Panc1 (cell line): Measurements from ENCODE around the gene PTBP3. TPM values are rescaled to one million over a fixed set of nuclear protein-coding genes. Genes with fewer than 3 reads are reported as not detected.

ENCODE experiments used
- ATAC-seq: fragments of 200-7000 bp; cut with Tn5 transposase; 2 replicates; pipeline ENCODE4 v1.9.1; 2020; ENCODE audit warnings: mild to moderate bottlenecking, moderate library complexity
- BruUV-seq: library from RNA; stranded (reverse); fragments of 400-500 nt; replicated peaks from 2 replicates; lab custom pipeline; 2021; lab: Mats Ljungman, UMichigan
- CTCF ChIA-PET: fragments of 300-600 bp; sonication (Branson Sonifier 250); formaldehyde crosslinking; loops from one replicate; lab custom pipeline; 2022; ENCODE audit warnings: antibody characterized with exemption; lab: Charles Lee
- POLR2A ChIA-PET: fragments of 300-600 bp; sonication (Branson Sonifier 250); formaldehyde crosslinking; loops from one replicate; lab custom pipeline; 2022; ENCODE audit warnings: antibody characterized with exemption; lab: Charles Lee
- DNase-seq: peaks from one replicate; pipeline ENCODE4 v3.0.0-alpha.2; 2010; ENCODE audit warnings: low read depth, low spot score
- H3K27ac ChIP-seq: 2 replicates; pipeline ENCODE4 v1.5.1; 2011; ENCODE audit warnings: mild to moderate bottlenecking, low read length, inconsistent platforms
- H3K27me3 ChIP-seq: fragments of 200-500 bp; sonication (Bioruptor generic); 2 replicates; pipeline ENCODE4 v1.6.0; 2014; ENCODE audit warnings: low read length, inconsistent platforms; ENCODE audit not compliant: control insufficient read depth, insufficient read depth
- H3K36me3 ChIP-seq: fragments of 200-500 bp; sonication (Bioruptor generic); 2 replicates; pipeline ENCODE4 v1.5.1; 2014; ENCODE audit warnings: inconsistent platforms, mild to moderate bottlenecking, low read length, moderate library complexity; ENCODE audit not compliant: control insufficient read depth, insufficient read depth
- H3K4me1 ChIP-seq: 2 replicates; pipeline ENCODE4 v1.5.1; 2011; ENCODE audit warnings: inconsistent platforms, mild to moderate bottlenecking, low read length, moderate library complexity; ENCODE audit not compliant: control insufficient read depth, insufficient read depth
- H3K4me3 ChIP-seq, 2 experiments: 2 replicates each; pipeline ENCODE4 v1.5.1; 2011 to 2012; ENCODE audit warnings: low read depth in 2 of 2, low read length in 2 of 2, mild to moderate bottlenecking in 2 of 2, inconsistent platforms in 1 of 2, moderate library complexity in 1 of 2
- H3K9me3 ChIP-seq: fragments of 200-500 bp; sonication (Bioruptor generic); 2 replicates; pipeline ENCODE4 v1.5.1; 2014; ENCODE audit warnings: low read depth, mild to moderate bottlenecking, inconsistent platforms, low read length, moderate library complexity; ENCODE audit not compliant: control insufficient read depth, insufficient read depth
- POLR2AphosphoS5 ChIP-seq: IDR thresholded peaks from 2 replicates; pipeline ENCODE4 v1.6.1; 2012; ENCODE audit warnings: mild to moderate bottlenecking, low read depth, low read length, moderate library complexity
- SIN3A ChIP-seq: IDR thresholded peaks from 2 replicates; pipeline ENCODE4 v1.6.1; 2012; ENCODE audit warnings: low read depth, mild to moderate bottlenecking, low read length, moderate library complexity, borderline replicate concordance; ENCODE audit not compliant: insufficient read depth
- TCF7L2 ChIP-seq: IDR thresholded peaks from 2 replicates; pipeline ENCODE4 v1.6.1; 2011; ENCODE audit warnings: mild to moderate bottlenecking, low read depth, low read length, inconsistent platforms
- in situ Hi-C: cut with HindIII; loops from 2 replicates; pipeline ENCODE4 v1.10.0; 2016; ENCODE audit warnings: low sequenced_read_pairs, low pct_unique_long_range_greater_than_20kb
- intact Hi-C: fragments of 100-400 bp; cut with micrococcal nuclease; formaldehyde crosslinking; loops from one replicate; pipeline ENCODE4 v1.10.0; 2022; ENCODE audit not compliant: unreplicated experiment
- total RNA-seq: library from RNA; stranded (reverse); gene quantifications from one replicate; pipeline ENCODE4 v1.2.1, GENCODE V29; 2021; ENCODE audit not compliant: unreplicated experiment
- TF ChIP-seq, protein P1 (sequence below): fragments of 450-650 bp; IDR thresholded peaks from 2 replicates; pipeline ENCODE4 v1.5.1; 2017; ENCODE audit warnings: mild to moderate bottlenecking
- TF ChIP-seq, protein P2 (sequence below), 2 experiments: IDR thresholded peaks; 2 replicates each; pipeline ENCODE4 v1.6.1; 2011 to 2012; ENCODE audit warnings: low read depth in 2 of 2, control low read depth in 1 of 2, low read length in 1 of 2, mild to moderate bottlenecking in 1 of 2, moderate library complexity in 1 of 2; ENCODE audit not compliant: insufficient read depth in 1 of 2

Gene PTBP3
- total RNA-seq, 1 experiment from 2014 or later = 82.5 TPM

DNA sequence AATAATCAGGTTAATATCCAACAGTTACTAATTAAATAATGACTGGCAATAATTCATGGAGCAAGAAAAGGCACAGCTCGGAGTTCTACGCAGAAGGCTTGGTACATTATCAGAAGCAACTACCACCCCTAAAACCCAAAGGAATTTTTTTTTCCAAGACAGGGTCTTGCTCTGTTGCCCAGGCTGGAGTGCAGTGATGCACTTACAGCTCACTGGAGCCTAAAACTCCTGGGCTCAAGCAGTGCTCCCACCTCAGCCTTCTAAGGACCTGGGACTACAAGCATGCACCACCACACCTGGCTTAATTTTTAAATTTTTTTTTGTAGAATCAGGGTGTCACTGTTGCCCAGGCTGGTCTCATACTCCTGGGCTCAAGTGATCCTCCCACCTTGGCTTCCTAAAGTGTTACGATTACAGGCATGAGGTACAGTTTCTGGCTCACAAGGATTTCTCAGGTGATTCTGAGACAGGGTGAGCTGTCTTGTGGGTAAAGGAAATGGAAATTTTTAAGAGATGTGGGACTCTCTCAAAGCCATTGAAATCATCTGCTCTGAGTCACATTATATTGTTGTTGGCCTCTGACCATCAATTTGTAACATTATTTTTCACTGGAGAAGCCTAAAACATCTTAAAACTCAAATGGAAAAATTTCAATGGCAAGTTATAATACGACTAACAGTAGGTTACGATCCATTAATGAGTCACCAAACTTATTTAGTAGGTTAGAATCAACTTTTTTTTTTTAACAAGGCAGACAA is 26.8 kb upstream of the PTBP3 start:
- no peak for TF ChIP-seq SIN3A
- TF ChIP-seq, protein P1, sequence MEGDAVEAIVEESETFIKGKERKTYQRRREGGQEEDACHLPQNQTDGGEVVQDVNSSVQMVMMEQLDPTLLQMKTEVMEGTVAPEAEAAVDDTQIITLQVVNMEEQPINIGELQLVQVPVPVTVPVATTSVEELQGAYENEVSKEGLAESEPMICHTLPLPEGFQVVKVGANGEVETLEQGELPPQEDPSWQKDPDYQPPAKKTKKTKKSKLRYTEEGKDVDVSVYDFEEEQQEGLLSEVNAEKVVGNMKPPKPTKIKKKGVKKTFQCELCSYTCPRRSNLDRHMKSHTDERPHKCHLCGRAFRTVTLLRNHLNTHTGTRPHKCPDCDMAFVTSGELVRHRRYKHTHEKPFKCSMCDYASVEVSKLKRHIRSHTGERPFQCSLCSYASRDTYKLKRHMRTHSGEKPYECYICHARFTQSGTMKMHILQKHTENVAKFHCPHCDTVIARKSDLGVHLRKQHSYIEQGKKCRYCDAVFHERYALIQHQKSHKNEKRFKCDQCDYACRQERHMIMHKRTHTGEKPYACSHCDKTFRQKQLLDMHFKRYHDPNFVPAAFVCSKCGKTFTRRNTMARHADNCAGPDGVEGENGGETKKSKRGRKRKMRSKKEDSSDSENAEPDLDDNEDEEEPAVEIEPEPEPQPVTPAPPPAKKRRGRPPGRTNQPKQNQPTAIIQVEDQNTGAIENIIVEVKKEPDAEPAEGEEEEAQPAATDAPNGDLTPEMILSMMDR = no peak
- TF ChIP-seq, protein P2, sequence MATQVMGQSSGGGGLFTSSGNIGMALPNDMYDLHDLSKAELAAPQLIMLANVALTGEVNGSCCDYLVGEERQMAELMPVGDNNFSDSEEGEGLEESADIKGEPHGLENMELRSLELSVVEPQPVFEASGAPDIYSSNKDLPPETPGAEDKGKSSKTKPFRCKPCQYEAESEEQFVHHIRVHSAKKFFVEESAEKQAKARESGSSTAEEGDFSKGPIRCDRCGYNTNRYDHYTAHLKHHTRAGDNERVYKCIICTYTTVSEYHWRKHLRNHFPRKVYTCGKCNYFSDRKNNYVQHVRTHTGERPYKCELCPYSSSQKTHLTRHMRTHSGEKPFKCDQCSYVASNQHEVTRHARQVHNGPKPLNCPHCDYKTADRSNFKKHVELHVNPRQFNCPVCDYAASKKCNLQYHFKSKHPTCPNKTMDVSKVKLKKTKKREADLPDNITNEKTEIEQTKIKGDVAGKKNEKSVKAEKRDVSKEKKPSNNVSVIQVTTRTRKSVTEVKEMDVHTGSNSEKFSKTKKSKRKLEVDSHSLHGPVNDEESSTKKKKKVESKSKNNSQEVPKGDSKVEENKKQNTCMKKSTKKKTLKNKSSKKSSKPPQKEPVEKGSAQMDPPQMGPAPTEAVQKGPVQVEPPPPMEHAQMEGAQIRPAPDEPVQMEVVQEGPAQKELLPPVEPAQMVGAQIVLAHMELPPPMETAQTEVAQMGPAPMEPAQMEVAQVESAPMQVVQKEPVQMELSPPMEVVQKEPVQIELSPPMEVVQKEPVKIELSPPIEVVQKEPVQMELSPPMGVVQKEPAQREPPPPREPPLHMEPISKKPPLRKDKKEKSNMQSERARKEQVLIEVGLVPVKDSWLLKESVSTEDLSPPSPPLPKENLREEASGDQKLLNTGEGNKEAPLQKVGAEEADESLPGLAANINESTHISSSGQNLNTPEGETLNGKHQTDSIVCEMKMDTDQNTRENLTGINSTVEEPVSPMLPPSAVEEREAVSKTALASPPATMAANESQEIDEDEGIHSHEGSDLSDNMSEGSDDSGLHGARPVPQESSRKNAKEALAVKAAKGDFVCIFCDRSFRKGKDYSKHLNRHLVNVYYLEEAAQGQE (IDR thresholded peaks at IDR 0.05; ENCODE audit: insufficient read depth in 1 of 2, low read depth in 2 of 2, low read length in 1 of 2) = no peak
- Histone ChIP-seq H3K9me3 (no peaks in the 10 kb centered on the region), H3K4me3 (no peak overlapping the region), H3K27ac (no peak overlapping the region; the same call in 1 of the 2 replicates), H3K4me1 (no peaks in the 10 kb centered on the region), H3K36me3 (no peaks in the 10 kb centered on the region), H3K27me3 (no peaks in the 10 kb centered on the region)
- intact Hi-C loops (no loop called here), in situ Hi-C loops (no loop called here)
- no peak for DNase-seq
- BruUV-seq = no TSS peak
- CTCF ChIA-PET = interaction anchor here (0.7 kb wide), 2 partner anchors 162 to 324 kb away, joined by 3 to 9 read pairs; no protein-coding TSS in a partner anchor
- ATAC-seq = peak; percentile 58
- POLR2A ChIA-PET = no interaction called here

DNA sequence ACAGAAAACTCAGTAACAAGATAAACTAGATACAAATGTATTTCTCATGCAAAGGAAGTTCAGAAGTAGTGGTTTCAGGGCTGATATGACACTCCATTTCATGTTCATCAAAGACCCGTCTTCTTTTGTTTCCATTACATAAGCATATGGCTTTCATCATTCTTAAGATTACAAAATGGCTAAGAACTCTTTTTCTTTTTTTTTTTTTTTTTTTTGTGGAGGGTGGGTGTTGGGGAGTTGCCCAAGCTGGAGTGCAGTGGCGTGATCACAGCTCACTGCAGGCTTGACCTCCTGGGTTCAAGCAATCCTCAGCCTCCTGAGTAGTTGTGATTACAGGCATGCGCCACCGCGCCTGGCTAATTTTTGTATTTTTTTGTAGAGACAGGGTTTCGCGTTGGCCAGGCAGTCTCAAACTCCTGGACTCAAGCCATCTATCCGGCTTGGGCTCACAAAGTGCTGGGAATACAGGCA is 22.0 kb upstream of the PTBP3 start:
- BruUV-seq = no TSS peak
- no peaks in the 10 kb centered on the region for H3K36me3 ChIP-seq
- in situ Hi-C loops = no loop called here
- CTCF ChIA-PET = no interaction called here
- H3K4me3 ChIP-seq = no peak overlapping the region
- intact Hi-C loops = loop anchor here (2.0 kb wide), 1 partner anchor 265 kb away; no protein-coding TSS in a partner anchor
- ATAC-seq (no peak), DNase-seq (no peak)
- H3K27me3 ChIP-seq = no peaks in the 10 kb centered on the region
- H3K9me3 ChIP-seq = no peaks in the 10 kb centered on the region
- POLR2A ChIA-PET = no interaction called here
- H3K4me1 ChIP-seq = no peaks in the 10 kb centered on the region
- no peak for TF ChIP-seq TCF7L2
- no peak overlapping the region for H3K27ac ChIP-seq

DNA sequence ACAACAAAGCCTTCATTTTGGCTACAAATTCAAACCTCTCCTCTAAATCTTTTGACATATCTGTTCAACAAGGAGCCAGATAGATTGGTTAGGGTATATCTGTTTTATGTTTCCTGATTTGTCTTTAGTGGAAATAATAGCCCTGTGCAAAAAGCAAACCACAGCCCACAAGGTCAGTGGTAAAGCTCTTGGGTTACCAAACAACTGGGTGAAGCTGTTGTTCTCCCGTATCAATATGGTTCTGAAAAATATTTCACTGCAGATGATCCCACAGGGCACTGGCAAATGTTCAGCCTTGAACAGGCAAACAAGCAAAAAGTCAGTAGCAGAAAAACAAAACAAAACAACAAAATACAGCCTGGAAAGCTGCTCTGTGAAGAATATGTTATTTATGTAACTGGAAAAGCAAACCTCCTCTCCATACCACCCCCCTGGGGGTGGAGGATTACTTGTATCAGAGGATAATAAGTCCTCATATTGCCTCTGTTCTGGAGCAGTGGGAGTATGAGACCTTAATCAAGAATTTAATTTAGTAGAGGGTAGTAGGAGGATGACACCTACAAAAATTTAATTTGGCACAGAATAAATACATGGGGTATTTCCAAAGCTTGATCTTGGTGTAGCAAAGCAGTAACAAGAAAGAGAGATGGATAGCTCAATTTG is 20.8 kb upstream of the PTBP3 start:
- CTCF ChIA-PET = no interaction called here
- no peak overlapping the region for H3K4me3 ChIP-seq
- no TSS peak for BruUV-seq
- H3K4me1 ChIP-seq = no peaks in the 10 kb centered on the region
- POLR2A ChIA-PET = no interaction called here
- DNase-seq (no peak), ATAC-seq (no peak)
- intact Hi-C loops (loop anchor here (2.0 kb wide), 1 partner anchor 263 kb away; no protein-coding TSS in a partner anchor), in situ Hi-C loops (no loop called here)
- no peaks in the 10 kb centered on the region for H3K27me3 ChIP-seq
- no peak overlapping the region for H3K27ac ChIP-seq
- H3K36me3 ChIP-seq = no peaks in the 10 kb centered on the region
- H3K9me3 ChIP-seq = no peaks in the 10 kb centered on the region
- TF ChIP-seq, protein P1 = no peak
- TF ChIP-seq POLR2AphosphoS5 = no peak
- TF ChIP-seq TCF7L2 = no peak
- TF ChIP-seq SIN3A = no peak
- TF ChIP-seq, protein P2 (IDR thresholded peaks at IDR 0.05; ENCODE audit: insufficient read depth in 1 of 2, low read depth in 2 of 2, low read length in 1 of 2) = no peak
